Activated naive CD4-positive, alpha-beta T cell (primary cell): ENCODE data around the gene MTHFS.
"Not testable (repeated sequence)": the region's sequence is repeated elsewhere in the genome, so short reads cannot be mapped to it uniquely, and the experiment has no call there.

ENCODE experiments used
- DNase-seq, 4 experiments: peaks; one replicate each; lab custom pipeline; 2025; lab: John Stamatoyannopoulos, UW

Gene MTHFS

GRCh38 chr15:79915776-79916501 is 19.1 kb upstream of the MTHFS start:
- not testable (repeated sequence) for DNase-seq

GRCh38 chr15:79914728-79915127 is 17.9 kb upstream of the MTHFS start:
- DNase-seq: no peak

DNA sequence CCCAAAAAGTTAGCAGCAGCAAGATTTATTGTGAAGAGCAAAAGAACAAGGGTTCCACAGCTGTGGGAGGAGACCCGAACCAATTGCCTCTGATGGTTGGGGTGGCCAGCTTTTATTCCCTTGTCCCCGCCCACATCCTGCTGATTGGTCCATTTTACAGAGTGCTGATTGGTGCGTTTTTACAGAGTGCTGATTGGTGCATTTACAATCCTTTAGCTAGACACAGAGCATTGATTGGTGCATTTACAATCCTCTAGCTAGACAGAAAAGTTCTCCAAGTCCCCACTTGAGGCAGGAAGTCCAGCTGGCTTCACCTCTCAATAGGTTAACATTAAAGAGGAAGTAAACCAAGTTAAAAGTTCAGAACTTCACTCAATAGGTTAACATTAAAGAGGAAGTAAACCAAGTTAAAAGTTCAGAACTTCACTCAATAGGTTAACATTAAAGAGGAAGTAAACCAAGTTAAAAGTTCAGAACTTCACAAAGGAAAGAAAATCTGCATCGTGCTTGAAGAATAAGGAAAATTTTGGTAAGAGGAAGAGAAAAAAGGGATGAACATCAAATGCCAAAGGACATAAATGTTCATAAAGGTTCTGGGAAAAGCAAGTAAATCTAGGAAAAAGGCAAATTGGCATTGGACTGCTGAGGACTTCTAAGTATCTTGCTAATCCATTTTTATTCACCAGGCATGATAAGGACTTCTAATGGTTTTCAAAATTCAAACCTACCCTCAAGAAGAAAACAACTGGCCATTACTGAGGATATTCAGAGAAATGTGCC is 12.9 kb upstream of the MTHFS start:
- DNase-seq: not testable (repeated sequence)

DNA sequence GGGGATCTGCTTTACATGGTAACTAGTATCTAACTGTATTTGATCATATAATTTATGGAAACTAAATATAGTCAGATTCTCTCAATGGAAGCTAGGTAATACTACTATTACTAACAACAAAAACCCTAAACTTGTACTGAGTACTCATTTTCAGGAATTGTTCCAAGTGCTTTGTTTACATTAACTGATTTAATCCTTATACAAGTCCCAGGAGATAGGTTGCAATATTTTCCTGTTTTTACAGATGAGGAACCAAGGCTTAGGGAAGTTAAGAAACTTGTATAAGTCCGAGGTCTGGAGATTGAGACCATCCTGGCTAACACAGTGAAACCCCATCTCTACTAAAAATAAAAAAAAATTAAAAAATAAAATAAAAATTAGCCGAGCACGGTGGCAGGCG is 7.5 kb upstream of the MTHFS start:
- no peak for DNase-seq

GRCh38 chr15:79903626-79904025 is 6.8 kb upstream of the MTHFS start:
- DNase-seq: no peak

DNA sequence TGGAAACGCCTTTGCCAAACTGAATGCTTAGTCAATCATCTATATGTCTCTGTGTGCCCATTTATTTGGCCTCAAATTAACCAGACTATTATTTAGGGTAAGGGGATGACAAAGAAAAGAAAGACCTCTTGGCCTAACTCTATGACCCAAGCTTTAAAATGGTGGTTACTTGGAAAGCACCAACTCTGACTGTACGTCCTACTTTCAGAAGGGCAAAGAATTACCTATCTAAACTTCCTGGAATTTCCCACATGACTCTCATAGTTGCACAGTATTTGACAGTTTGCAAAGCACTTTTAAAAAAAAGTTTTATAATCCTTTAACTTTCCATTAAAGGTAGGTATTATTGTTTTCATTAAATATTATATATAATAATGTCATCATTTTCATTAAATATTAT is 6.3 kb upstream of the MTHFS start:
- DNase-seq: no peak

GRCh38 chr15:79901958-79902357 is 5.1 kb upstream of the MTHFS start:
- DNase-seq: no peak

- DNase-seq: not testable (repeated sequence)
Observed at GRCh38 chr15:79900818-79901378, 4.1 kb upstream of the MTHFS start.

DNA sequence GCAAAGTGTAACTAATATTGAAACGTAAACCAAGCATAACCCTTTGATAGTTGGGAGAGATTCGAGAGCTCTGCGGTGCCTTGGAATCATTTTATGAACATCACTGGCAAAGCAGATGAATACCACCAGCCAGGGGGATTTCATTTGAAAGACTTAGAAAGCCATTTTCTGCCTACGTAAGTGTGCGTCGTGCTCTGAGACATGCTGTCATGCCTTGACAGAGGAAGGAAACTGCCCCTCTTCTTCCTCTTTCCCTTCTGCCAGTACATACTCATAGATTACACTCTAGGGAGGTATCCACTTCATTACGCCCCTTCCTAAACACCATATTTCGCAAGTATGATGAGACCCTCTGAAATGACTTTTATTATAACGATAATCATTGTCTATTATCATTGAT is 3.3 kb upstream of the MTHFS start:
- DNase-seq: no peak

- DNase-seq: not testable (repeated sequence)
Observed at GRCh38 chr15:79898786-79899185, 2.0 kb upstream of the MTHFS start.

- DNase-seq: no peak
Observed at GRCh38 chr15:79898369-79898768, 1.6 kb upstream of the MTHFS start.

DNA sequence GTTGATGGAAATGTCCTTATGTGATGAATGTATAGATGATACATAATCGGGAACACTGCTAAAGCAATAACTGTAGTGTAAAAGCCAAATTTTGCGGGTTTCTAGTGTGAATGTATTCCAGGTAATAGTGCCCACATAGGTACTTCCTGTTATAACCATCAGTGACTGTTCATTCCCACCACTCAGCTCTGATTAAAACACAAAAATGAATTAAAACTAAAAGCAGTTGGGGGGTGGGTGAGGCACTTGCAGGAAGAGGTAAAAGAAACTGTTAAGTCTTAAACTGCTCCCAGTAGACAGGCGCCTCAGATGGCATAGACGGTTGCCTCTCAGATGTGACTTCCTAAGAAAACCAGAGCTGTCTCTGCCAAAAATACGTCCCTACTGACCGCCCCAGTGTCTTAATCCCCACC is 893 bp upstream of the MTHFS start:
- no peak for DNase-seq

DNA sequence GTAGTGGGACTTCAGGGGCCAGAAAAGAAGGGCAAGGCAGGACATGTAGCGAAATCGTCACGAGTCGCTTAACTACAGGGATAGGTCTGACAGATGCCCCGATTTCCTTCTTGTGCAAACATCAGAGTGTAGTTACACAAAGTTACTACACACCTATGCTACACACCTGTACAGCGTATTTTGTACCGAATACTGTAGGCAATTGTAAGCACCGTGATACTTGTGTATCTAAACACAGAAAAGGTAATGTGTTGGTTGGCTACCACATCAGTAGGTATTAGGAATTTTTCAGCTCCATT is 515 bp upstream of the MTHFS start:
- no peak for DNase-seq

DNA sequence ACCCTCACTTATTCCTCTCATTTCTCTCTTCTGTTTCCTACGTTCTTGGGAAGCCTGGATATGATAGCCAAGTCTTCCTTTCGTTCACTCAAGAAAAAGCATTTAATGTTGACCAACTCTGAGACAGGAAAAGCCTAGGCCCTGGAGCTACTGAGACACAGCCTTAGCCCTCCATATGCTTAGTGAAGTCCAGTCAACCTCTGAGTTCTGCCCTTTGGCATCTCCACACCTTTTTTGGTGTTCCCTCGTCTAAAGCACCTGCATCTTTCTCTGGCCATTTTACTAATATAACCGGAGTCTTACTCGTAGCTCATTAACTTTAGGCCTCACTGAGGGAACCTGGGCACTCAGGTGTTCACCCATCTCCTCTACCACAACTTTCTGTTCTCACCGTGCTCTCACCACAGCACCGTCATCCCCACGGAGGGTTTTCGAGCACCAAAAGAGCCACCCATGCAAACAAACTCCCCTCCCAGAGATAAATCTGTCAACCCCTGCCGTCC is 632 bp downstream of the MTHFS start:
- DNase-seq: no peak

GRCh38 chr15:79887054-79887930 is 9.5 kb downstream of the MTHFS start:
- DNase-seq: no peak

DNA sequence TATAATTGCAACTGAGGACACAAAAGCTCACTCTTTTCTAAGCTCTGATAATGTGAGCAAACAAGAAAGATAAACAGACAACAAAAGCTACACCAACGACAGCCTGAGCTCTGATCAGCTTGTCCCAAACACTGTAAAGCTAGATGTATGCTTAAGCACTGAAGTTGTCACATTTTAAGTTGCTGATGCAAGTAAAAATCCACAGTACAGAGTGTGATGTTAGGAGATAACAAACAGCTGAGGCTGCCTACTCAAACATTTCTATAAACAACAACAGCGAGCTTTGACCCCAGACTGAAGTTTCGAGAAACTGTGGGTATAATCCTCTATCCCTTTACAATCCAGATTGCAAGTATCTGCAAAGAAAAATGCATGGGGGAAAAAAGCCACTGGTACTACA is 10.7 kb downstream of the MTHFS start:
- no peak for DNase-seq

DNA sequence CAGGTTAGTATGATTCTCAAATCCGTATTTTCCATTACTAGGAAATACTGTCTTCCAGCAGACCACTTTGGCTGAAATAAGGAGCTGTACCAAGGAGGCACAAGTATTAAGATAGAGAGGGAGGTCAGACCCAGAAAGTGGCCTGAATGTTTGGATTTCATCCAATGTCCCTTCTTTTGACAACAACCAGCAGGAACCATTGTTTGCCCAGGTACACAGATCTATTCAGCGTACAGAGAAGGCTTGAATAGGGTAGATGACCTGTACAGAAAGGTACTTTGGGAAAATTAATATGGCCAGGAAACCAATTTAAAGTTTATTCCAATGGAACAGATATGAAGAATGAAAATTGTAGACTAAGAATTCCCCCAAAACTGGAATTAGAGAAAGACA is 12.6 kb downstream of the MTHFS start:
- no peak for DNase-seq

DNA sequence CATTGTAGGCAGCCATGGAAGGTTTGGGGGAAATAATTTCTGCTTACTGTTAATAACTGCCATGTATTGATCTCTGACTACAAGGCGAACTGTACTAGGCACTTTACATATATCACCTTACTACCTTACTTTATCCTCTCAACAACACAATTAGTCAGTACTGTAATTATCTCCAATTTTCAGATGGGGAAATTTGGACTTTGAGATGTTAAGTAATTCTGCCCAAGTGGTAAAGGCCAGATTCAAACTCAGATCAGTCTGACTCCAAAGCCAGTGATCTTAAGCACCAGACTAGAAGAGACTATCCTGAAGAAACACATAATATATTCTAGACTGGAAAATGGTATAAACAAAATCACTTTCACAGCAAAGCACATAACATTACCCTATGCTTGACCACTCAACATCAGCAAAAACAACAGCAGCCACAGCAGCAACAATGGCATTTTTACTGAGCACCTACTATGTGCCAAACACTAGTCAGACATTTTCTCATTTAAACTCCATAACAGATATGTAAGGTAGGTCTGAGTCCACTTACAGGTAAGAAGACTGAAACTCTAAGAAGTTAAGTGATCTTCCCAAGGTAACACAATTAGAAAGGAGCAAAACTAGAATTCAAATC is 13.1 kb downstream of the MTHFS start:
- no peak for DNase-seq

DNA sequence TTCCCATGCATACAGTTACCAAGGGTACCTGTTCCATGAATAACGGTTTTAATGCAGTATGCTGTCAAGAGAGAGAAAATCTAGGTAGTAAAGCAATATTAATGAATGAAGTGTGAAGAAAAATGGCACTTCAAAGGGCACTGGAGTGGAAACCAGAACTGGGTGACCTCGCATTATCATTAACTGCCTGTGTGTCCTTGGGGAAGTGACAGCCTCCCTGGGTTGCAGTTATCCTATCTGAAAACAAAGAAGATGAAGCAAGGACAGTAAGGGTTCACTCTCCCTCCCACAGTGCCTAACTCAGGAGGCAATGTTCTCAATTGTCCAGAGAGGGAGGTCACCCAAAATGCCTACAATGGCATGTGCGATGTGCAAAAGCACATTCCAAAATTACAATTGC is 15.1 kb downstream of the MTHFS start:
- no peak for DNase-seq

GRCh38 chr15:79881254-79881653 is 15.6 kb downstream of the MTHFS start:
- DNase-seq: no peak

- DNase-seq: no peak
Observed at GRCh38 chr15:79878078-79878705, 18.6 kb downstream of the MTHFS start.
